Activated T-helper 1 cell treated with Interleukin-2 at 50 U/mL for 16 hours (primary cell): Measurements from ENCODE around the gene SPATA13.

Source experiments
- DNase-seq: peaks from one replicate; pipeline ENCODE4 v3.0.0-alpha.2; 2020; ENCODE audit warnings: low read depth

Gene SPATA13

DNA sequence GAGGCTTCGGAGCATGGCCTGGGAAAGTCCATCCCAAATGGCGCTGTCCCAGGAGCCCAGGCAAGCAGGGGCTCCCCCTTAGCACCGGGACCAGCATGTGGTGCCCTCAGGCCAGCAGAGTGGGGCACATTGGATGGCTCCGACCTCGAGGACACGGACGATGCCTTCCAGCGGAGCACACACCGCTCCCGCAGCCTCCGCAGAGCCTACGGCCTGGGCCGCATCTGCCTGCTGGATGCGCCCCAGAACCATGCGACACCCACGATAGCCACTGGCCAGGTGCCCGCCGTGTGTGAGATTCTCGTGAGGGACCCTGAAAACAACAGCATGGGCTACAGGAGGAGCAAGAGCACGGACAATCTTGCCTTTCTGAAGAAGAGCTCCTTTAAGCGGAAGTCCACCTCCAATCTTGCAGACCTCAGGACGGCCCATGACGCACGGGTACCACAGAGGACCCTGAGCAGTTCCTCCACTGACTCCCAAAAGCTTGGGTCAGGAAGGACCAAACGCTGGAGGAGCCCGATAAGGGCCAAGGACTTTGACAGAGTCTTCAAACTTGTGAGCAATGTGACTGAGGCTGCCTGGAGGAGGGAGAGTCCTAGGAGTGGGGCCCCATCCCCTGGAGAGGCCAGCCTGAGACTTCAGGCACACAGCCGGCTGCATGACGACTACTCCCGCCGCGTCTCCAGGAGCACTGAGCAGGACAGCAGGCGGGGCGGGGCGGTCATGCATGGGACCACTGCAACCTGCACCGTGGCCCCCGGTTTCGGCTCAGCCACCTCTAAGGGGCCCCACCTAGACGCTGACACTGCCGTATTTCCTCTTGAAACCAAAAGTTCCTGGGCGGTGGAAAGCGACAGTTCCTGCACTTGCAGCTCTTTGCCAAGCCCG, 63.1 kb downstream of the SPATA13 start:
- DNase-seq = no peak

DNA sequence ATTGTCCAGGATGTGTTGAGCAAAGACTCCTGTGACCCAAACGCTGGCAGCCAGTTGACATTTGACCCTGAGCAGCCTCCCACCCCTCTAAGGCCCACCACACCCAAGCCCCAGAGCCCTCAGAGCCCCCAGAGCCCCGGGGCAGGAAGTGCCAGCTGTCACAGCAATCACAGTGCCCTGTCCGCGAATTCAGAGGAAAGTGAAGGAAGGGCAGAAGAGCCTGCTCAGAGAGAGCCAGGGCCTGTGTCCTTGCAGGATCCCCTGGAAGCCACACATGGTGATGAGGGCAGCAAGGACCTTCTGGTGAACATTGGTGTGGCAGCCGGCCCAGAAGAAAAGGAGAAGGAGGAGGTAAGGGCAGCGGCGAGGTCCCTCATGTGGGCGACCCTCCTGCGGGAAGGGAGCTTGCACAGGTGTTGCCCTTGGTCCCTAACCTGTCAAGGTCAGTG, 63.7 kb downstream of the SPATA13 start:
- no peak for DNase-seq

DNA sequence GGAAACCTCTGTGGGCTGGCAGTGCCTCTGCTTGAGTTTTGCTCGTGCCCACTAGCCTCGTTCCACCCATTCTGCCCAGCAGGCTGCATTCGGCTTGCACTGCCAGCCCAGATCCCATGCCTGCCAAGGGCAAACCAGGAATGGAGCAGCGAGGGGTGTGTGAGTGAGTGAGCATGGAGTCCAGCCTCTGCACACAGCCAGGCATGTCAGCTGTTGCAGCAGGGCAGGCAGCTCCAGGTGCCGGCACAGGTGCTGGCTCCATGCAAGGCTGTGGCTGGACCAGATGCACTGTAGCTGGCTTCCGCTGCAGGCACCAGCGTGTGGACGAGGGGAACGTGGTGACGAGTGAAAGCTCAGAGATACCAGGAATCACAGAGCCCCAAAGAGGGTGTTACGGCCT, 64.5 kb downstream of the SPATA13 start:
- no peak for DNase-seq

DNA sequence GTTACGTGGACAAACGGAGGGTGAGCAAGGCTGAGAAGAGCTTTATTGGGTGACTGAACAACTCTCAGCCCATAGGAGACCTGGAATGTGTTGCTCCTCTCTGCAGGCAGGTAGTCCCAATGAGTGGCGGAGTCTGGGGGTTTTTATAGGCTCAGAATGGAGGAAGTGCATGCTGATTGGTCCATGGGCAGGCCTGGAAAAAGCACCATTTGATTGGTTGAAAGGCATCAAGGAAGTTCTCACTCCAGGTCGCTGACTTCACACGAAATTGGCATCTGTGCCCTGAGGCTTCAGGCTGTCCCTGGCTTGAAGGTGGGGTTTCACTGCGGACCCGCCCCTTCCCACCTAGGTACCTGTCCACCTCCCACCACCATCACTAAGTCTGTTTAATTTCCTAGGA, 65.4 kb downstream of the SPATA13 start:
- no peak for DNase-seq

DNA sequence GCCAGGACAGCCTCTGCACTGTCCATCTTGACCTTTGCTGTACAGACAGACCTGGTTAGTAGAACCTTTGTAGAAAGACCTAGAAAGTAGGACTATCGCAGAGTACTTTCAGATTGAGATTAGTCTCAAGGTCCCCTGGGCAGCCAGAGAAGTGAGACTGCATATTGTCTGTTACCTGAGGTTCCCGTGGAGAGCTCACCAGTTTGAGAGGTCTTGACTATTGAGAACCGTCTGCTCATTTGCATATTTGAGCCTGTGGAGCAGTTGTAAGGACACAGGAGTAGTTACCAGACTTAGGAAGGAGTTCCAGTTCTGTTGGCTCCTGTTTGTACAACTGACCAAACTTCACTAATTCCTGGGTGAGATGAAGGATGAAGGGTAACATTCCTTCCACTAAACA, 66.2 kb downstream of the SPATA13 start:
- no peak for DNase-seq

DNA sequence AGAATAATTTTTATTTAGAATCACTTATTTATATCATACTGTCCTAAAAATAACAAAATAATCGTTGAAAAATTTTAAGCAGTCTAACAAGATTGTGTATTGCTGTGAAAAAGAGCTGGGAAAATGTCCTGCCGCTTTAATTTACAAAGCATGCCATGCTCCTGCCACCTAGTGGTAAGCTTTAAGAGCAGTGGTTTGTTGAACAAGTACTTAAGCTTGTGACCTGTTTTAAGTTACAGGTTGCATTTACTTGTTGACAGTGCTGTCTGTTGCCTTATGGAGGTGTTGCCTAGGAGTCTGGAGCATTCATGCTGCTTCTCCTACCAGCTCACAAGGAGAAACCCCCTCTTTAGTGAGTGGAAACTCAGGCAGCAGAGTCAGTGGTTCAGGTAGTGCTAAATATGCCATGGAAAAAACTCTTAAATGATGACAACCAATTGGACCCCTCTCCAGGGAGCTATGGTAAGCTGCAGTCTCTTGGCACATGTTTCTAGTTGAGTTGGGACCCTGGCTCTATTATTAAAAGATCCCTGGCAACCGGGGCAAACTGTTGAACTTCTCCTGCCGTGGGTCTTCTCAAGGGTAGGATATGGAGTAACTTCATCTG, 68.4 kb downstream of the SPATA13 start:
- no peak for DNase-seq

DNA sequence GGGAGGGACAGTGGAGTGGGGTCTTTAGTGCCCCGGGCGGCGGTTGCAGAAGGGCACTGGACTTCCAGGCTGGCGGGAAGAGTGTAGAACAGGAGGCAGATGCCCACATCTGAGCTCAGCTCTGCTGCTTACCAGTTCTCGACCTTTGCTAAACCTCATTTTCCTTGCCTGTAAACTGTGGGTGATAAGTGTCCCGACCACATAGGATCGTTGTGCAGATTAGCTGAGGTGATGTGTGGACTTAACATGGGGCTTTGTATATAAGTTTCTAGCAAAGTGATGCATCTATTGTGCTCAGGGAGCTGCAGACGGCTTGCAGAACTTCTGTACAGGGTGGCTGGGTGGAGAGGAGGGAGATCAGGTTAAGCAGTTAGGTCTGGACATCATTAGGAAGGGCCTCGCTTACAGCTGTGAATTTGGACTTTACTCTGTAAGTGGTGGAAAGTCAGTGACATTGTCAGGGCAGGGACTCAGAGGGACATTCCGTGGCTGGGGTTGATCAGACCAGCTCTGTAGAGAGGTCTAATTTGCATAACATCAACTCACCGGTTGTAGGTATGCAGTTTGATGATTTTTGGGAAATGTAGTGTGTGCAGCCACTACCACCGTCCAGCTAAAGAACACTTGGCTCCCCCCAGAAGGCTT, 70.0 kb downstream of the SPATA13 start:
- no peak for DNase-seq

DNA sequence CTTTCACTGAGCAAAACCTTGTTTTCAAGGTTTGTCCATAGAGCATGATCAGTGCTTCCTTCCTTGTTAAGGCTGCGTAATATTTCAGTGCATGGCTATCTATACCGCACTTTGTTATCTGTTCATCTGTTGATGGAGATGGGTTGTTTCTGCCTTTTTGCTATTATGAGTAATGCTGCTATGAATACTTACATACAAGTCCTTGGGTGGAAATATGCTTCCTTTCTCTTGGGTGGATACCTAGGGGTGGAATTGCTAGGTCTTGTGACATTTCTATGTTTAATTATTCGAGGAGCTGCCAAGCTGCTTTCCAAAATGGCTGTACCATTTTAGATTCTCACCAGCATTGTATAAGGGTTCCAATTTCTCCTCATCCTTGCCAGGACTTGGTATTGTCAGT, 70.9 kb downstream of the SPATA13 start:
- DNase-seq = no peak

DNA sequence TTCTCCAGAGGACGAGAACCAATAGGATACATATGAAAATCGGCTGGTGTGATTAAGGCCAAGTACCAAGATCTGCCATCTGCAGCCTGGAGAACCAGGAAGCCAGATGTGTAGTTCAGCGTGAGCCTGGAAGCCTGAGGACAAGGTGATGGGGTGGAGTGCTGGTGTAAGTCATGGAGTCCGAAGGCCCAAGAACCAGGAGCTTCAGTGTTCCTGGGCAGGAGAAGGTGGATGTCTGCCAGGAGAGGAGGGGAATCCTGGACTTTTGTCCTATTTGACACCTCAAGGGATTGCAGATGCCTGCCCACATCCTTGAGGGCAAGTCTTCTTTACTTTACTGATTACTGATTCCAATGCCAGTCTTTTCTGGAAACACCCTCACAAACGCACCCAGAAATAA, 71.5 kb downstream of the SPATA13 start:
- DNase-seq = no peak

DNA sequence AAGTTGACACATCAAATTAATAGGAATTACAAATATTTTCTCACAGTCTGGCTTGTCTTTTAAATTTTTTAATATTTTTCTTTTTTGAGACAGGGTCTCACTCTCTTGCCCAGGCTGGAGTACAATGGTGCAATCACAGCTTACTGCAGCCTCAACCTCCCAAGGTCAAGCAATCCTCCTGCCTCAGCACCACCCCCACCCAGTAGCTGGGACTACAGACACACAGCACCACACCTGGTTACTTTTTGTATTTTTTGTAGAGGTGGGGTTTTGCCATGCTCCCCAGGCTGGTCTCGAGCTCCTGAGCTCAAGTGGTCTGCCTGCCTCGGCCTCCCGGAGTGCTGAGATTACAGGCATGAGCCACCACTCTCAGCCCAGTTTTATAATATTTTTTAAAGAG, 72.0 kb downstream of the SPATA13 start:
- DNase-seq = no peak

DNA sequence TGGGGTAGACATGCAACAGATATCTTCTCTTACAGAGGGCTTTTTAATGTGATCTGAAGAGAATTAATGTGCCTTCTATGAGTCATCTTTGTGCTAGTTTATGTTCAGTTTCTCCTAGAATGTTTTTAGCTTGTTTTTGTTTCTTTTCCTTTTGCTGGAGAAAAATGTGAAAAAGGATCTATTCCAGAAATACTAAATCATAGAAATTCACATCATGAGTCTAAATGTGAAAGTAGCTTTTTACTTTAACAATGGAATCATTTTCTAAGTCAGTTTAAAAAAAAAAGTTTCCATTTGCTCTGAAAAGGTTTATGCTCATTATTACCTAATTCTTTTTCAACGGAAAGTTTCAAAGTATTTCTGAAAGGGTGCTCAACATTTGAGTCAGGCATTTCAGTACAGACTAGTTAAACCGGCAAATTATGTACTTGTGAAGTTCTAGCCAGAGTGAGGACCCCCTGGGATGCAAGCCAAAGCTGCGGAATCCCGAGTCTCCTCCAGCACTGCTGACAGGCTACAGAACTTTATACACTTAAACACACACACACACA, 72.9 kb downstream of the SPATA13 start:
- no peak for DNase-seq

DNA sequence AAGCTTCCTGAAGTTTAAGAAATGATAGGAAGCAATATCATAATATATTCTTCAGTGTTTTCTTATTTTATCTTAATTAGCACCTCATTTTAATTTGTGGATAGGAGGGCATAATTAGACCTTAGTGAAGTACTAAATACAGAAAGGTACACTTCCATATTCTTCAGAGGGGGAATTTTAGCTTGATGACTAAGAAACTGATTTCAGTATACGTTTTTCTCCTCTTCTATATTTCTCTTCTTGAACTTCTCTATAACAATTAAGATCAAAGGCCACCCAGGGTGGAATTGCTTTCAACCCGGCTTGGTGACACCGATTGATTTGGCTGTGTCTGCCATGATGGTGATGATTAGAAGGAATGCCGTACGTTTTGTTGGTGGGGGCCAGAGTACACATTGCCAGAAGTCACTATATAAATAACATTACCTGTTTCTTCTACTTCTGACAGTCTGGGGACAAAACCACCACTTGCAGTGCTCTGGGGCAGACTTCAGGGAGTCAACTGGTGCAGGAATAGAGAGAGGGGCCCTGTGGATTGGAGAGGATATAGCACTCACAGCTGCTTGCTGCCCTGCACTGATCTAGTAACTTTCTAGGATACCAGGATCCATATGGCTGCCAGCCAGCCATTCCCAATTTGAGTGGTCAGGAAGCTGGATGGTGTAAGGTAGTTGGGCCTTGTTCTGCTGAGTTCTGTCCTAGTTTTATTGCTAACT, 73.8 kb downstream of the SPATA13 start:
- no peak for DNase-seq

DNA sequence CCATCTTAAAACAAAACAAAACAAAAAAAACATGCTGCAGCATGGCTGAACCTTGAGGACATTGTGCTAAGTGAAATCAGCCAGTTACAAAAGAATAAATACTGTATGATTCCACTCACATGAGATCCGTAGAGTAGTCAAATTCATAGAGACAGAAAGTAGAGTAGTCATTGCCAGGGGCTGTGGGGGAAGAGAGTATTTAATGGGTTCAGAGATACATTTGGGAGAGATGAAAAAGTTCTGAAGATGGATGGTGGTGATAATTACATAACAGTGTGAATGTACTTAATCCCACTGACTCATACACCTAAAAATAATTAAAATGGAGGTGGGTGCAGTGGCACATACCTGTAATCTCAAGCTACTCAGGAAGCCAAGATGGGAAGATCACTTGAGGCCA, 76.8 kb downstream of the SPATA13 start:
- no peak for DNase-seq

DNA sequence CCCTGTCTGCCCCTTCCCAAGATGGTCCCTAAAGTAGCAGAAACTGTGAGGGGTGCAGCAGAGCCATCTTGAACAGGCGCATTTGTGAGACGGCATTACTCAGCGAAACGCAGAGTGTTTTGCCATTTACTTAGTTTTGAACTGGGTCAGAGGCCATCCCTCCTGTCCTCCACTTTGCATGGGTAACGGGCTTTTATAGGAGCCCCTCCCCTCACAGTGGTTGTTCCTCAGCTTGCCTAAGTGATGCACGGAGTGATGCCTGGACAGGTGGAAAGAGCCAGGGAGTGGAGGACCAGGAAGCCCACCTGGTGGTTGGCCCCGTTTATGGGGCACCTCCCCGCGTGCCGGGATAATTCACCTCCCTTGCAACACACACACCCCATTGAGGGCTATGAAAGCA, 80.8 kb downstream of the SPATA13 start:
- DNase-seq = no peak

DNA sequence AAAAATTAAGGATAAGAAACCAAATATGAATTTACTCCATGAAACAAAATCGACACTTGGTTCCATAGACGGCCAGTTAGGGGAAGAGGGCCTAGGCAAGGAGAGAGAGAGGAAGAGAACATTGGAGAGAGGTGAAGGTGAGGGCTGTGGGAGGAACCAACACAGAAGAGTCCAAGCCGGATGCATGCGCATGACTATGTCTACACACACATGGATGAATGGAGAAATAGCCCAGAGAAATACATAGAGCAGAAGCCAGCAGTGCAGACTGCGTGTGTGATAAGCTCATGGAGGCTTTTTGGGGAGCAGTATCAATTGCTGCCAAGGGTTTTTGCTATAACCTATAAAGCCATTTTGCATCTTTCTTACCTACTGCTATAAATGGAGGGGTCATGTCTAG, 81.6 kb downstream of the SPATA13 start:
- DNase-seq = no peak

DNA sequence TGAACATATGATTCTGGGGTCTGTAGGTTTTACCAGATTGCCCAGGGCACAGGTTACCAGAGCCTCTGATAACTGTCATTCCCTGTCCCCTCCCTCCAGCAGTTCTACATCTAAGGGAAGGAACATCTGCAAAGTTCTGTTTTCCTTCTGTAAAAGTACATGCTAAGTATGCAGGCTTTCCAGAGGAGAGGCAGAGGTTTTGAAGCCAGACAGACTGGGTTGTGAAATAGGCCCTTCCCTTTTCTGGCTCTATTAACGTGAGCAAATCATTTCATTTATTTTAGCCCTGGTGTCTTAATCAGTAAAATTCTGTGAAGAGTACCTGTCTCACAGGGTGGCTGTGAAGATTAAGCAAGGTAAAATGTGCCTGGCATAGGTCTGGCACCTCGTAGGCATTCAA, 82.8 kb downstream of the SPATA13 start:
- no peak for DNase-seq

DNA sequence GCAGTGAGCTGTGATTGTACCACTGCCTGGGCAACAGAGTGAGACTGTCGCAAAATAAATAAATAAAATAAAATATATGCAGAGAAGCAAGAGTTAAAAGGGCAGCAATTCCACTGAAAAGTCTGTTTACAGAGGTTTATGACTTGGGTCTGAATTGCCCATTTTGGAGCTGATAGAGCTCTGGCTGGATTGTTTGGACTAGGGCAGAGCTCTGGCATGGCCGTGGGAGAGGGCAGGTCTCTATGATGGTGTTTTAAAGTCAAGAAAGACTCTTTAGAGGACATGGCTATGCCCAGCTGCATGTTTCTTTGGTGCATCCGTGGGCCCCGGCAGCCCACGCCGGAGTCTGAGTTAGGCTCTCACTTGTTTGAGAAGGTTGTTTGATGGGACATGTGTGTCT, 84.3 kb downstream of the SPATA13 start:
- no peak for DNase-seq

DNA sequence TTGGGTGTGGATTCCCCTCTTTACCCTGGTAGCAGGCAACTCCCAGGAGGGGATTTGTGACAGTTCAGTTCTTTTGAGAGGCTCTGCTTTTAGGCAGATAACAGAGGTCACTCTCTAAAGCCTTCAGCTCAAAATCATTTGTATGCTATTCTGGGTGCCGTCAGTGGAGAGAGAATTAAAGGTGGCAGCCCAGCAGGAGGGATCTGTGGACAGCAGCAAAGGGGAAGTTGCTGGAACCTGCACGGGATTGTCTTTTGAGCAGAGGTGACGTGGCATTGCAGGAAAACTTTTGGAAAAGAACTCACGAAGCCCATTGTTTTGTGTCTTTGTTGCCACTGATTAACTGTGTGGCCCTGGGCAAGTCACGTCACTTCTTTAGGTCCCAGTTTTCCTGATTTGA, 86.5 kb downstream of the SPATA13 start:
- DNase-seq = no peak

DNA sequence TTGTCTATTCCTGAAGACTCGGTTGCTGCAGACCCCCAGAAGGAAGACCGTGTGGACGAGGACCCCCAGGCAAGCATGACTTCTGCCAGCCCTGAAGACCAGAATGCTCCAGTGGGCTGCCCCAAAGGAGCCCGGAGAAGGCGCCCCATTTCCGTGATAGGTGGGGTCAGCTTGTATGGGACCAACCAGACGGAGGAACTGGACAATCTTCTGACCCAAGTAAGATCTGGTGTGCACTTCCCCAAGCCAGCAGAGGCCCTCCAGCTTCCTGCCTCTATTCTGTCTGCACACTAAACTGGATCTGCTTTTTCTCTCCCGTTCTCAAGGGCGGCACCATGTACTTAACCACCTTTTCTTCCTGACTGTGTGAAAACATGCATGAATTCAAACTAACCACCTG, 89.1 kb downstream of the SPATA13 start:
- no peak for DNase-seq

DNA sequence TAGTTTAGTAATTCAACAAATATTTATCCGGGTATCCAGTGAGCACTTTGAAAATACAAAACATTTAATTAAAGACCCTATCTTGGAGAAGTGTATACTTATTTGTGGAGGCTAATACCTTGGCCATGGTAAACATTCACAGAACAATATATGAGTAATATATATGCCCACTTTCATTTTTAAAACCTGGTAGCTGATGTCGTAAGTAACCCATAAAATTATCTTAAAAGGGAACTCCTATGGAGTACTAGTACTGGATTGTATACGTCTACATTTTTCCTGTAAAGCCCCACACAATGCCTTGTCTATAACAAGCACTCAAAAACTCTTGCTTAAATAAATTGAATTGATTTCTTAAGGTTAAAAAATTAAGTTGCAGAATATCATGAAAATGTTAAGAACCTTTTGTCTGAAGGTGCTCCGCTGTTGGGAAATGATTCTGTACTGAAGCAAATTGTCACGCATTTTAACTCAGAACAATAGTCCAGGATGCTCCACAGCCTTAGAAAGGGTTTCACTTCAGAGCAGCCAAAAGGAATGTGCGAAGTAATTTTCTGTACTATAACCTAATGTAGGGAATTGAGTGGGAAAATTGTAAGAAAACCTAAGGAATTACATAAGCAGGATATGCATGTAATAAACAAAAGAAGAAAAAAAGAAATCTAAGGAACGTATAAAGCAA, 90.0 kb downstream of the SPATA13 start:
- no peak for DNase-seq

DNA sequence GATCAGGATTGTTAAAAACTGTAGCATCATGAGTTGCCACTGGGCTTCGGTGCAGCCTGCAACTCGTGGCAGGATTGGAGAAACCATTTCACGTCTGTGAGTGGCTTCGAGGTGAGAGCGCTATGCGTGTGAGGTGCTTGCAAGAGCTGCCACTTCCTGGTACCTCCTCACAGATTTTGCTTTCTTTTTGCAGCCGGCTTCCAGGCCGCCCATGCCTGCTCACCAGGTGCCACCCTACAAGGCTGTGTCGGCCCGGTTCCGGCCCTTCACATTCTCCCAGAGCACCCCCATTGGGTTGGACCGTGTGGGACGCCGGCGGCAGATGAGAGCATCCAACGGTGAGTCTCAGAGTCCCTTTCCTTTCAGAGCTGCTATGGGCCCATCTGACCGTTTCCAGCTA, 91.0 kb downstream of the SPATA13 start:
- DNase-seq = peak; percentile 77

DNA sequence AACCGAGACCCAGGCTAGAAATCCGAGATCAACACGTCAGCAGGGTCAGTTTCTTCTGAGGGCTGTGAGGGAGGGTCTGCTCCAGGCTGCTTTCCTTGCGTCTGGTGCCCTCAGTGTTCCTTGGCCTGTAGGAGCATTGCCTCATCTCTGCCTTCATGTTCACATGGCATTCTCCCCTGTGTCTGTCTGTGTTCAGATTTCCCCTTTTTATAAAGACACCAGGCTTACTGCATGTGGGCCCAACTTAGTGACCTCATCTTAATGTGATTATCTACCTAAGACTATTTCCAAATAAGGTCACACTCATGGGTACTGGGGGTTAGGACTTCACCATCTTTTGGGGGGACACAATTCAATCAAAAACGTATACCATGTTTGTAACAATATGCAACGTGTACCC, 91.6 kb downstream of the SPATA13 start:
- DNase-seq = no peak
